CD4-positive, alpha-beta T cell treated with Interleukin-6 for 4 hours (primary cell): ENCODE measurements around the gene KLK3.
A peak's percentile ranks its signal among the peaks of the same experiment; 100 is the strongest.
"Not testable (repeated sequence)": the region's sequence is repeated elsewhere in the genome, so short reads cannot be mapped to it uniquely, and the experiment has no call there.

ENCODE experiments used
- DNase-seq: peaks from one replicate; pipeline ENCODE4 v3.0.0-alpha.2; 2020; ENCODE audit warnings: mixed read lengths

The KLK3 gene

DNA sequence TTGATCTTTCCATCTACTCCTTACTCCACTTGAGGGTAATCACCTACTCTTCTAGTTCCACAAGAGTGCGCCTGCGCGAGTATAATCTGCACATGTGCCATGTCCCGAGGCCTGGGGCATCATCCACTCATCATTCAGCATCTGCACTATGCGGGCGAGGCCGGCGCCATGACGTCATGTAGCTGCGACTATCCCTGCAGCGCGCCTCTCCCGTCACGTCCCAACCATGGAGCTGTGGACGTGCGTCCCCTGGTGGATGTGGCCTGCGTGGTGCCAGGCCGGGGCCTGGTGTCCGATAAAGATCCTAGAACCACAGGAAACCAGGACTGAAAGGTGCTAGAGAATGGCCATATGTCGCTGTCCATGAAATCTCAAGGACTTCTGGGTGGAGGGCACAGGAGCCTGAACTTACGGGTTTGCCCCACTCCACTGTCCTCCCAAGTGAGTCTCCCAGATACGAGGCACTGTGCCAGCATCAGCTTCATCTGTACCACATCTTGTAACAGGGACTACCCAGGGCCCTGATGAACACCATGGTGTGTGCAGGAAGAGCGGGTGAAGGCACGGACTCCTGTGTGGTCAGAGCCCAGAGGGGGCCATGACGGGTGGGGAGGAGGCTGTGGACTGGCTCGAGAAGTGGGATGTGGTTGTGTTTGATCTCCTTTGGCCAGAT lies 15.8 kb downstream of the KLK3 start:
- no peak for DNase-seq

DNA sequence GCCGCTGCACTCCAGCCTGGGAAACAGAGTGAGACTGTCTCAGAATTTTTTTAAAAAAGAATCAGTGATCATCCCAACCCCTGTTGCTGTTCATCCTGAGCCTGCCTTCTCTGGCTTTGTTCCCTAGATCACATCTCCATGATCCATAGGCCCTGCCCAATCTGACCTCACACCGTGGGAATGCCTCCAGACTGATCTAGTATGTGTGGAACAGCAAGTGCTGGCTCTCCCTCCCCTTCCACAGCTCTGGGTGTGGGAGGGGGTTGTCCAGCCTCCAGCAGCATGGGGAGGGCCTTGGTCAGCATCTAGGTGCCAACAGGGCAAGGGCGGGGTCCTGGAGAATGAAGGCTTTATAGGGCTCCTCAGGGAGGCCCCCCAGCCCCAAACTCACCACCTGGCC lies 18.3 kb downstream of the KLK3 start, which contains the start of gene KLK2:
TSS of gene KLK2 (plus strand) at position 384 of the 400 bp plus-strand sequence. CDS start 35 bp downstream, outside the sequence.
- no peak for DNase-seq

DNA sequence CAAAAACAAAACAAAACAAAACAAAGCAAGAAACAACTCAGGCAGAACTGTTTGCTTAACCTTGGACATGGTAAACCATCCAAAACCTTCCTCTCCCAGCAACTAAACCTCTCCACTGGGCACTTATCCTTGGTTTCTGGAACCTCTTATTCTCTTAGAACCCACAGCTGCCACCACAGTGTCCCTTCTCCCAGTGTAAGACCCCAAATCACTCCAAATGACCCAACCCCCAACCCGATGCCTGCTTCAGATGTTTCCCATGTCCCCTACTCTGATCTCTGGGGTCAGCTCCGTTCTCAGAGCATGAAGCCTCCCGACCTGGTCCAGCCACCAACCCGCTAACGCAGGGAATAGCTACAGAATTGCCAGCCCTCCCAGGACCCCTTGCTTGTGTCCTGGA lies 19.5 kb downstream of the KLK3 start:
- DNase-seq = no peak

DNA sequence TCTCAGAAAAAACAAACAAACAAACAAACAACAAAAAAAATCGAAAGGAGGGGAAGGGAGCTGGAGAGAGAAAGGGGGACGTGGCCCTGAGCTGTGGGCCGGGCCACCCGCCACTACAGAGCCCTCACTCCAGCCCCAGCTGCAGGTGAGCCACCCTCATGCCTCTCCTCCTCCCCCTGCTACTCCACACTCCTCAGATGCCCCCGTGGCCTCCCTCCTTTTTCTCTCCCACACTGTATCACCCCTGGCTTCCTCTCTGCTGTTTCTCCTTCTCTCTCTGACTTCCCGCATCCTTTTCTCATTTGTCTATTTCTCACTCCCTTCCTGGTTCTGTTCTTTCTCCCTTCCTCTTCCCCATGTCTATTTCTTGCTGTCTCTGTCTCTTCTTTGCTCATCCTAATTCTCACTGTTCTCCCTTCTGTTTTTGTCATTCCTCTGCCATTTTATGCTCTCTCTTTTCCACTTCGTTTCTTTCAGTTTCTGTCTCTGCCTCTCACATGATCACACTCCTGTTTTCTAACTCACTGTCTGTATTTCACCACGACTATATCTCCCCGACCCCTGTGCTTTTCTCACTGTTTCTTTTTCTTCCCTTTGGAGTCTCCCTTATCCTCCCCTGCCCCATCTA lies 21.2 kb downstream of the KLK3 start:
- no peak for DNase-seq

DNA sequence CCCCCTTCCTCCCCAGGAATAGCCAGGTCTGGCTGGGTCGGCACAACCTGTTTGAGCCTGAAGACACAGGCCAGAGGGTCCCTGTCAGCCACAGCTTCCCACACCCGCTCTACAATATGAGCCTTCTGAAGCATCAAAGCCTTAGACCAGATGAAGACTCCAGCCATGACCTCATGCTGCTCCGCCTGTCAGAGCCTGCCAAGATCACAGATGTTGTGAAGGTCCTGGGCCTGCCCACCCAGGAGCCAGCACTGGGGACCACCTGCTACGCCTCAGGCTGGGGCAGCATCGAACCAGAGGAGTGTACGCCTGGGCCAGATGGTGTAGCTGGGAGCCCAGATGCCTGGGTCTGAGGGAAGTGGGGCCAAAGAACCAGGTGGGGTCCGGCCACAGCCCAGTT lies 21.7 kb downstream of the KLK3 start:
- DNase-seq = no peak

DNA sequence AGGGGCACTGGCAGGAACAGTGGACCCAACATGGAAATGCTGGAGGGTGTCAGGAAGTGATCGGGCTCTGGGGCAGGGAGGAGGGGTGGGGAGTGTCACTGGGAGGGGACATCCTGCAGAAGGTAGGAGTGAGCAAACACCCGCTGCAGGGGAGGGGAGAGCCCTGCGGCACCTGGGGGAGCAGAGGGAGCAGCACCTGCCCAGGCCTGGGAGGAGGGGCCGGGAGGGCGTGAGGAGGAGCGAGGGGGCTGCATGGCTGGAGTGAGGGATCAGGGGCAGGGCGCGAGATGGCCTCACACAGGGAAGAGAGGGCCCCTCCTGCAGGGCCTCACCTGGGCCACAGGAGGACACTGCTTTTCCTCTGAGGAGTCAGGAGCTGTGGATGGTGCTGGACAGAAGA lies 22.6 kb downstream of the KLK3 start:
- no peak for DNase-seq

DNA sequence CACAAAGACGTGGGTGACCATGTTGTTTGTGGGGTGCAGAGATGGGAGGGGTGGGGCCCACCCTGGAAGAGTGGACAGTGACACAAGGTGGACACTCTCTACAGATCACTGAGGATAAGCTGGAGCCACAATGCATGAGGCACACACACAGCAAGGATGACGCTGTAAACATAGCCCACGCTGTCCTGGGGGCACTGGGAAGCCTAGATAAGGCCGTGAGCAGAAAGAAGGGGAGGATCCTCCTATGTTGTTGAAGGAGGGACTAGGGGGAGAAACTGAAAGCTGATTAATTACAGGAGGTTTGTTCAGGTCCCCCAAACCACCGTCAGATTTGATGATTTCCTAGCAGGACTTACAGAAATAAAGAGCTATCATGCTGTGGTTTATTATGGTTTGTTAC lies 24.1 kb downstream of the KLK3 start:
- no peak for DNase-seq

DNA sequence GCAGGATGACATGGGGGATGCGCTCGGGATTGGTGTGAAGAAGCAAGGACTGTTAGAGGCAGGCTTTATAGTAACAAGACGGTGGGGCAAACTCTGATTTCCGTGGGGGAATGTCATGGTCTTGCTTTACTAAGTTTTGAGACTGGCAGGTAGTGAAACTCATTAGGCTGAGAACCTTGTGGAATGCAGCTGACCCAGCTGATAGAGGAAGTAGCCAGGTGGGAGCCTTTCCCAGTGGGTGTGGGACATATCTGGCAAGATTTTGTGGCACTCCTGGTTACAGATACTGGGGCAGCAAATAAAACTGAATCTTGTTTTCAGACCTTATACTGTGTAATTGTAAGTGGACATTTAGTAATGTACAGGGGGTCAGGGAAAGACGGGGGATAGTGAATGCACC lies 25.5 kb downstream of the KLK3 start:
- no peak for DNase-seq

DNA sequence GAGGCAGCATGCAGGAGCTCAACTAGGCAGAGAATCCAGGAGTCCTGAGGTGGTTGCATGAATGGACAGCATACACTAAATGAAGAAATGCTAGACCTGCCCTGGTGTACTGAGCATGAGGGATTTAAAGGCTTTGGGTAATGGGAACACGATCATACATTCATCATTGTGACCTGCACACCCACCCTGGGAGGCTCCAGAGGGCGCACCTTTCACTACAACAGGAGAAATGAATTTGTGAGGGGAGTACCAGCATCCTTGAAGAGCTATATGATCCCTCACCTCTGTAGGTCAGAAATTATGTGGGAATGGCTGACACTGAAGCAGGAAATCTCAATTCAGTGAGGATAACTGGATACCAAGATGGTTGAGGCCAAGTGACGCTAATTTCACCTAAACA lies 27.5 kb downstream of the KLK3 start:
- DNase-seq = no peak

DNA sequence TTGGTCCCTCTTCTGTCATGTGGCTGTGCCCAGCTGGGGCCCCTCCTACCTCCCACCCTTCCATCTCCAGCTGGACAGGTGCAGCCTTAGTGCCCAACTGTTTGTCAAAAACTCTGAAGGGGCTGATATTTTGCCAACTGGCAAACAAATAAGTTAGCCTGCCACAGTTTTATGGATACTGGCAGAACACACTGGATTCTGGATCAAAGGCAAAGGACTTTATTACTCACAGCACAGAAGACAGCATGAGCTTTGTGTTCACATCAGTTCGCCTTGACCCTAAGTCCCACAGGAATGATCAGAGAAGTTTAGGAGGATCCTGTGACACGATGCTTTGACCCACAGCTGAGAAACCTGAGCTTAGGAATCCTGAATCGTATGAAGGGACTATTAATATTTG lies 34.9 kb downstream of the KLK3 start:
- DNase-seq = no peak

DNA sequence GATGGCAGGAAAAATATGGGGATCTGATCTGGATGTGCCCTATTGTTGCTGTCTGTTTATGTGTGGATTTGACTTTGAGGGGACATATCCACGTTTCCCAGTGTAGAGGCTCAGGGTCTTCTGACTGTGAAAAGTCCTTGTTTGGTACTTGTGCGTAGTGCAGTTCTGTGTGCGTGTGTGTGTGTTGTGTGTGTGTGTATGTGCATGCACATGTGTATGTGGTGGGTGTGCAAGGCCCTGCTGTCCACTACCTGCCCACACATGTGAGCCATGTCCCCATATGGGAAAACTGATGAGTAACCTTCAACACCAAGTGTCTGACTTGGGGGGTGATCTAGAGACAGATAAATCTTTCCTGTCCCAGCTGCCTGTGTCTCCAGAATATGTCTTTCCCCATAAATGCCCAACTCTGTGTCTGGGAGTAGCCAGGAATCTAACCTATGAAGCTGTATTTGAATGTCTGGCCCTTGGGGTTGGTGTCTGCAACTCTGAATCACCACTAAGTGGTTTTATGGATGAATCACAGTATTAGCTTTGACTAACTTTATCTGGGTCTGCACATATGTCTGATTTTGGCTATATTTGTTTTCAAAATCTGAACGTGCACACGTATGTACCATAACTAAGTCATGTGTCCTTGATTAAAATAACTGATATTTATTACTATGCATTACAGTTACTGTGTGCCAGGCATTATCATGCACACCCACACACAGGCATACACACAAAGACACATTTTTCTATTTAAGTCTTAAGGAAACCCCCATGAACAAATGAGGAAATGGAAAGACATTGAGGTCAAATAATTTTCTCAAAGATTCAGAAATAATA lies 35.9 kb downstream of the KLK3 start:
- no peak for DNase-seq

DNA sequence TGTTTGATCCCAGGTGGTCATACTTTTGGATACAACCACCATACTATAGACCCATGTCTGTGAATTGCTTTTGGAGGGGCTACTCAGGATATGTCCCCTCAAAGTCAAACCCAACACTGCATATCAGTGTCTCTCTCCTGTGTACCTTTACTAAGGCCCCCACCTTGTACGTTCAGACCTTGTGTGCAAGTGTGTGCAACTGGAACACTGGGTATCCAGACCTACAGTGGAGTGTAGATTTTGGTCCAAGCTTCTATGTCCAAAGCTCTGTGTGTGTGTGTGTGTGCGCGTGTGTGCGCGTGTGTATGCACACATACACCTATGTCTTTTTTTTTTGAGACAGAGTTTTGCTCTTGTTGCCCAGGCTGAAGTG lies 36.5 kb downstream of the KLK3 start:
- DNase-seq = no peak

DNA sequence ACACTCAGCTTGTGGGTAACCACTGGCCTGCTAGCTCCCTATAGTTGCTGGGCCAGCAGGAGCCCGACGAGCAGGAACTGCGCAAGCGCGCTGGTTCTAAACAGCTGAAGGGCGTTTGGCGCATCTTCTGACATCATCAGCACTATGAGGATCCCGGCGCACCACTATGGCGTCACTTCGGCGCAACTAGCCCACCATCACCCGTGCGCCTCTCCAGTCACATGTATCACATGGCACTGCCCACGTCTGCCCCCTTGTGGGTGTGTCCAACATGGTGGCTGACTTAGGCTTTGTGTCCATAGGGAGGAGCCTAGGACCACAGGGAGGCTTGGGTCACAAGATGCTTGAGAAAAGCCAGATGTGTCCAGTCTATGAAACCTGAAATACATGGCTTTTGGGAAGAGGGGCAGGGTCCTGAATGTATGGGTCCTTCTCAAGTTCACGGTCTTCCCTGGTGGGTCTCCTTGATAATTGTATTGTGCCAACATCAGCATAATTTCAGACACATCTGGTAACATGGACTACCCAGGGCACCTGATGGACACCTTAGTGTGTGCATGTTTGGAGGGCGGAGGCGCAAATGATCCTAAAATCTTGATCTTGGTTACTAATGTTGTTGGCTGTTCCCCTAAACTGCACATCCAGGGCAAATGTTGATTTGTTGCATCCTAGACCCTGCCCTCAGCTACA lies 38.5 kb downstream of the KLK3 start:
- no peak for DNase-seq

DNA sequence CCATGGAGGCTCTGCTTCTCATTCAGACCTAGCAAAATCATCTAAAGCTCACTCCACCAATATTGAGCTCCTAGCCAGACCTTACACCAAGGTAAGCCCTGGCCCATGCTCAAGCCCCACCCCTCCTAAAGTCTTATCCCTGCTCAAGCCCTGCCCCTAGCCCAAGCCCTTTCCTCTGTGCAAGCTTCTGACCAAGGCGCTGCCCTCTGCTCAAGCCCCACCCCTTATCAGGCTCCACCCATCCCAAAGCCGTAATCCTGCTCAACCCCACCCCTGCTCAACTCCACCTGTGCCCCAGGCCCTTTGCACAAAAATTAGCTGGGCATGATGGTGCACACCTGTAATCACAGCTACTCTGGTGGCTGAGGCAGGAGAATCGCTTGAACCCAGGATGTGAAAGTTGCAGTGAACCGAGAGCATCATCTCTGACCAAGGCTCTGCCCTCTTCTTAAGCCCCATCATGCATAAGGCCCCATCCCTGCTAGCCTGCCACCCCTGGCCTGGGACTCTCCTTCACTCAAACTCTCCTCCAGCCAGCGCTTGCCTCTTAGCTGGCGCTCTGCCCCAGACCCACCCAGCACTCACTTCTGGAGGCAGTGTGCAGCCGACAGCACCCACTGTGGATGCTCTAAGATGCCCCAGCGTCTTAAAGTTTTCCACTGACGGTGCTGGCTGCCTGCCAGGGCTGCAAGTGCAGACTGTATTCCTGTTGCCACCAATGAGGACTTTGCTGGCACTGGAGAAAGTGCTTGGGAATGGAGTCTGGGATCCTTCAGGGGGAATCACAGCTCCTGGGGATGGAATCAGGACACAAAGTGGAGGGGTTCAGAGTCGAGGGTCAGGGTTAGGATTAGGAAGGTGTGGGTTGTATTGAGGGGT lies 40.0 kb downstream of the KLK3 start:
- DNase-seq = no peak

DNA sequence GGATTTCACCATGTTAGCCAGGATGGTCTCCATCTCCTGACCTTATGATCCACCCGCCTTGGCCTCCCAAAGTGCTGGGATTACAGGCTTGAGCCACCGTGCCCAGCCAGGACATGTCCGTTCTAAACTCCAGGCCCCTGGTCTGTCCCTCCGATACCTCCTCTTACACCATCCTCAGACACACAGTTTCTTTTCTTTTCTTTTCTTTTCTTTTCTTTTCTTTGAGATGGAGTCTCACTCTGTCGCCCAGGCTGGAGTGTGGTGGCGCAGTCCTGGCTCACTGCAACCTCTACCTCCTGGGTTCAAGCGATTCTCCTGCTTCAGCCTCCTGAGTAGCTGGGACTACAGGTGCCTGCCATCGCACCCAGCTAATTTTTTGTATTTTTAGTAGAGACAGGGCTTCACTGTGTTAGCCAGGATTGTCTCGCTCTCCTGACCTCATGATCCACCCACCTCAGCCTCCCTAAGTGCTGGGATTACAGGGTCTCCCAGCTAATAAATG lies 41.4 kb downstream of the KLK3 start:
- not testable (repeated sequence) for DNase-seq

DNA sequence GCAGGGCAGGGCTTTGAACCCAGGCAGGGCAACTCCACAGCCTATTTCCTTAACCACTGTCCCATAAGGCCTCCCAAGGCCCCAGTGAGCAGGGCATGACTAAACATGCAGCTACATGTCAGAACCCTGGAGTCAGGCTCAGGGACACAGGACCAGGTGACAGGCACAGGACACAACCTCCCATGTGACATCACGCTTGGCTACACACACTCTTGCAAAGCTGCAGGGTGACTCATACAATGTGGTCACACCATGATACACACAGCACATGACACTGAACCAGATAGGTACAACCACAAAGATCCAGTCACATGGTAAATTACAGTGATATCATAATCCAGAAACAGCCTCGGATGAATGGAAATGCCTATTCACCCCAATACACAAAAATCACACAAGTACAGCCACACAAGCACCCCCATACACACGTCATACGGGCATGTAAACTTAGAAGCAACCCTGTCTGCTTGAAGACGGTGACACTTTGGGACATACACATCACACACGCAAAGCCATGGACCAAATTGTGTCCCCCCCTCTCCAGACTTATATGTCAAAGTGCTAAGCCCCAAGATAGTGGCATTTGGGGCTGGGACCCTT lies 42.0 kb downstream of the KLK3 start:
- no peak for DNase-seq

DNA sequence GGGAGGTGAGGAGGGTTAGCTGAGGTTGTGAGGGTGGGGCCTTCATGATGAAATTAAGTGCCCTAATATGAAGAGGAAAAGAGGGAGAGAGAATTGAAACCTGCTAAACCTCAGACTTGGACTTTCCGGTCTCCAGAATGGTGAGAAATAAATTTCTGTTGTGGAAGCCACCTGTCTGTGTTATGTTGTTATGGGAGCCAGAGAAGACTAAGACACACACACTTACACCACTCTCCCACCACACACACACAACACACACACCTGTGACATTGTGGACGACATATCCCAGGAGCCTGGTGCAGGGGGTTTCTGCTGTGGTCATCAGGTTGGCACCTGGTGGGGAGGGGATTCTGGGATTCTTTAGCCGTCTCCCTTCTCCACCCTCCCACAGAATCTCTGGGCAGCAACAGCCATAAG lies 42.5 kb downstream of the KLK3 start:
- no peak for DNase-seq

DNA sequence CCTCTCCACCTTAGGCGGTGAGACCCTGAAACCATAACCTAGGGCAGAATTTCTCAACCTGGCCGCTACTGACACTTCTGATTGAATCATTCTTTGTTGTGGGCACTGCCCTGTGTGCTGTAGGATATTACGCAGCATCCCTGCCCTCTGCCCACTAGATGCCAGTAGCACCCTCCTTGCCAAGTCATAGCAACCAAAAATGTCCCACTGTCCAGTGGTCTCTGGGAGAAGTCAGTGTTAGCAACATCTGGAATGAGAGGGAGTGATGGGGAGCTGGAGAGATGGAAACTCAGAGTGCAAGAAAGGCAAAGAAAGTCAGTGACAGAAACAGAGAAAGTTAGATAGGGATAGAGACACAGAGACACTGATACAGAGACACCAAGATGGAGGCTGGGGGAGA lies 42.9 kb downstream of the KLK3 start:
- no peak for DNase-seq

DNA sequence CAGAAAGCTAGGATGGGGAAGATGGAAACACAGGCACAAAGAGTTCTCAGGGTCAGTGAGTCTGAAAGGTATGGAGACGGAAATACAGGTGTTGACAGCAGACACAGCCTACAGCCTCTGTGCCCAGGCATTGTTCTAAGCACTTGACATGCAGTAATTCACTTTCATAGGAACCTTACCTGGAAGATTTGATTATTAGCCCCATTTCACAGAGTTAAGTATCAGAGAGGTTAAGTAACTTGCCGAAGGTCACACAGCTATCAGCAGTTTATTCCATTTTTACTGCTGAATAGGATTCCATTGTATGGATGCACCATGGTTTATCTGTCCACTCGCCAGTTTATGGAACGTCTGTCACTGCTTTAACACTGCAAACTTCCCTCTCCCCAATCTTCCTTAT lies 43.3 kb downstream of the KLK3 start:
- DNase-seq = no peak

DNA sequence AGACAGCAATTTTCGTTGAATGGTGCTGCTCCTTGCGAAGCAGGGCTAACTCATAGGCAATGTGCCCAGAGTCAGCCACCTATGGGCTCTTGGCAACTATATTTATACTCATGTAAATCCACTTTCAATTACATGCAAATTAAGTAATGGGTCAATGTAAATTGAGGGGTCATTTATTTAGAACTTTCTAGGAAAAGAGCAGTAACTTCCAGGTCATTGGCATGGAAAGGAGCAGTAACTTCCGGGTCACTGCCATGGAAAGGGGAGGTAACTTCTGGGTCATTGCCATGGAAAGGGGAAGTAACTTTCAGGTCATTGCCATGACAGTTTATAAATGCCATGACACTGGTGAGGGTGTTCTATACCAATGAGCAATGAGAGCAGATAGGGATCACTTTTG lies 44.9 kb downstream of the KLK3 start:
- DNase-seq = no peak

DNA sequence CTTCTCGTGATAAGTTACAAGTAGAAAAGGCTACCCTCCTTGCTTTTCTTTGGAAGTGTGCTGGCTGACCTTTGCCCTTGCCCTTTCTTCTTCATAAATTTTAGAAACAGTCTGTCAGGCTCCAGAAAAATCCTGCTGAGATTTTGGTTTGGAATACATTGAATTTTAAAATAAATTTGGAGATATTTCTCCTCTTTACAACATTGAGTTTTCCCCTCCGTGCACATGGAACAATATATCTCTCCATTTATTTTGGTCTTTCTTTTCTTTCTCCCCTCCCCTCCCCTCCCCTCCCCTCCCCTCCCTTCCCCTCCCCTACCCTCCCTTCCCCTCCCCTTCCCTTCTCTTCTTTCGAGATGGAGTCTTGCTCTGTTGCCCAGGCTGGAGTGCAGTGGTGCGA lies 47.9 kb downstream of the KLK3 start:
- no peak for DNase-seq

DNA sequence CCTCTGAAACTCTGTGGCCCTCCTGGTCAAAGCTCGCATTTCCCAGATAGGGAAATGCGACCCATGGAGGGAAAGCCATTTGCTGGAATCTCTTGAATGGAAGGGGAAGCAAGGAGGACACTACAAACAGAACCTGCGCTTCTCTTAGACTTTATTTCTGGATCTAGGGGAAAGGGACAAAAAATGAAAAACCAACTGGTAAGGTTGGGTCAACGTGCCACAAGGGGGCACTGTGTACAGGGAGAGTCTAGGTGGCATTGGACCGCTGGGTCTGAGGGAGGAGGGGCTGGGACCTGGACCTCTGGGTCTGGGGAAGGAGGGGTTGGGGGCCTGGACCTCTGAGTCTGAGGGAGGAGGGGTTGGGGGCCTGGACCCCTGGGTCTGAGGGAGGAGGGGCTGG lies 51.5 kb downstream of the KLK3 start:
- DNase-seq = peak; percentile 23
